Measurements from ENCODE around the gene PTH2R.

- no peak for TF ChIP-seq CTCF (conservative IDR thresholded peaks at IDR 0.05; ENCODE audit: low read depth, low read length)
- TF ChIP-seq EZH2 (IDR thresholded peaks at IDR 0.05; ENCODE audit: borderline replicate concordance, low read depth, low read length, poor library complexity, severe bottlenecking): no peak
These were observed 83.1 kb downstream of the PTH2R start for GRCh38 chr2:208489687-208490086.
